Neuronal stem cell (in vitro differentiated cells): ENCODE results near the gene POU4F2.
A peak's percentile ranks its signal among the peaks of the same experiment; 100 is the strongest.

ENCODE experiments used
- DNase-seq: peaks from one replicate; pipeline ENCODE4 v3.0.0-alpha.2; 2013; ENCODE audit warnings: low spot score
- H2AFZ ChIP-seq: one replicate; pipeline ENCODE4 v1.6.1; 2013; ENCODE audit warnings: mild to moderate bottlenecking, low read length, inconsistent platforms
- H2AK5ac ChIP-seq: 2 replicates; pipeline ENCODE4 v1.6.1; 2013; ENCODE audit warnings: low read depth, mild to moderate bottlenecking, inconsistent platforms, low read length, moderate library complexity, mixed read lengths
- H2BK120ac ChIP-seq: 2 replicates; pipeline ENCODE4 v1.6.1; 2013; ENCODE audit warnings: low read depth, mild to moderate bottlenecking, inconsistent platforms, low read length, moderate library complexity, mixed read lengths
- H2BK12ac ChIP-seq: one replicate; pipeline ENCODE4 v1.6.1; 2013; ENCODE audit warnings: low read length, inconsistent platforms
- H2BK15ac ChIP-seq: 2 replicates; pipeline ENCODE4 v1.6.1; 2013; ENCODE audit warnings: mild to moderate bottlenecking, low read length, inconsistent platforms, mixed read lengths
- H2BK5ac ChIP-seq: one replicate; pipeline ENCODE4 v1.6.1; 2013; ENCODE audit warnings: inconsistent platforms, mild to moderate bottlenecking, low read length, moderate library complexity
- H3K14ac ChIP-seq: one replicate; pipeline ENCODE4 v1.6.1; 2013; ENCODE audit warnings: low read length, inconsistent platforms
- H3K18ac ChIP-seq: 2 replicates; pipeline ENCODE4 v1.6.1; 2013; ENCODE audit warnings: low read length, inconsistent platforms
- H3K23ac ChIP-seq: 2 replicates; pipeline ENCODE4 v1.6.1; 2013; ENCODE audit warnings: low read depth, mild to moderate bottlenecking, mixed read lengths, low read length, inconsistent platforms; ENCODE audit not compliant: poor library complexity
- H3K27ac ChIP-seq: replicated peaks from 3 replicates; pipeline ENCODE4 v1.5.1; 2013; ENCODE audit warnings: low read length, inconsistent platforms
- H3K27me3 ChIP-seq, 3 experiments: 2 replicates each; pipeline ENCODE4 v1.6.1; 2013; ENCODE audit warnings: low read length in 3 of 3, mild to moderate bottlenecking in 2 of 3, inconsistent platforms in 1 of 3, low read depth in 1 of 3, mixed read lengths in 1 of 3, moderate library complexity in 1 of 3; ENCODE audit not compliant: control insufficient read depth in 3 of 3, insufficient read depth in 3 of 3
- H3K36me3 ChIP-seq, 2 donors: replicated peaks in 1 of 2; 2 replicates each; pipeline ENCODE4 v1.6.1; 2013; ENCODE audit warnings: low read length in 2 of 2; ENCODE audit not compliant: control insufficient read depth in 2 of 2, insufficient read depth in 2 of 2
- H3K4ac ChIP-seq: 2 replicates; pipeline ENCODE4 v1.6.1; 2013; ENCODE audit warnings: inconsistent platforms, mild to moderate bottlenecking, low read length, moderate library complexity
- H3K4me1 ChIP-seq, 2 donors: 1 replicate in 1 of 2; 2 replicates in 1 of 2; pipeline ENCODE4 v1.6.1; 2013; ENCODE audit warnings: low read length in 2 of 2, low read depth in 1 of 2; ENCODE audit not compliant: control insufficient read depth in 2 of 2, insufficient read depth in 1 of 2
- H3K4me2 ChIP-seq: one replicate; pipeline ENCODE4 v1.6.1; 2013; ENCODE audit warnings: mild to moderate bottlenecking, low read length, inconsistent platforms; ENCODE audit not compliant: insufficient read depth, poor library complexity, severe bottlenecking
- H3K4me3 ChIP-seq, 2 donors: 2 replicates each; pipeline ENCODE4 v1.5.1; 2013; ENCODE audit warnings: low read length in 2 of 2, mild to moderate bottlenecking in 2 of 2, inconsistent platforms in 1 of 2, moderate library complexity in 1 of 2
- H3K79me1 ChIP-seq: one replicate; pipeline ENCODE4 v1.6.1; 2013; ENCODE audit warnings: low read depth, mild to moderate bottlenecking, inconsistent platforms, low read length, moderate library complexity
- H3K9ac ChIP-seq: one replicate; pipeline ENCODE4 v1.6.1; 2013; ENCODE audit warnings: mild to moderate bottlenecking, low read depth, low read length, inconsistent platforms; ENCODE audit not compliant: poor library complexity
- H3K9me3 ChIP-seq, 2 donors: replicated peaks in 1 of 2; 2 replicates each; pipeline versions ENCODE3 to v1.6.1; 2013; ENCODE audit warnings: low read length in 2 of 2, mild to moderate bottlenecking in 2 of 2, inconsistent platforms in 1 of 2, low read depth in 1 of 2, mixed read lengths in 1 of 2, moderate library complexity in 1 of 2; ENCODE audit not compliant: control insufficient read depth in 2 of 2, insufficient read depth in 1 of 2
- H4K8ac ChIP-seq: one replicate; pipeline ENCODE4 v1.6.1; 2013; ENCODE audit warnings: low read depth, mild to moderate bottlenecking, inconsistent platforms, low read length, moderate library complexity
- H4K91ac ChIP-seq: one replicate; pipeline ENCODE4 v1.6.1; 2013; ENCODE audit warnings: low read length, low read depth, mild to moderate bottlenecking, inconsistent platforms; ENCODE audit not compliant: poor library complexity
- WGBS, 2 donors: extraction: QIAGEN DNeasy Blood & Tissue Kit; methylation state at CpG; one replicate each; pipeline ENCODE4 v1.1.7; 2013; ENCODE audit warnings: missing lambda C conversion rate in 2 of 2, mixed read lengths in 1 of 2; ENCODE audit not compliant: insufficient read length in 2 of 2, insufficient replicate concordance in 1 of 2; ENCODE audit errors: extremely low coverage in 2 of 2; 5-methylcytosine and 5-hydroxymethylcytosine counted together

POU4F2 gene

DNA sequence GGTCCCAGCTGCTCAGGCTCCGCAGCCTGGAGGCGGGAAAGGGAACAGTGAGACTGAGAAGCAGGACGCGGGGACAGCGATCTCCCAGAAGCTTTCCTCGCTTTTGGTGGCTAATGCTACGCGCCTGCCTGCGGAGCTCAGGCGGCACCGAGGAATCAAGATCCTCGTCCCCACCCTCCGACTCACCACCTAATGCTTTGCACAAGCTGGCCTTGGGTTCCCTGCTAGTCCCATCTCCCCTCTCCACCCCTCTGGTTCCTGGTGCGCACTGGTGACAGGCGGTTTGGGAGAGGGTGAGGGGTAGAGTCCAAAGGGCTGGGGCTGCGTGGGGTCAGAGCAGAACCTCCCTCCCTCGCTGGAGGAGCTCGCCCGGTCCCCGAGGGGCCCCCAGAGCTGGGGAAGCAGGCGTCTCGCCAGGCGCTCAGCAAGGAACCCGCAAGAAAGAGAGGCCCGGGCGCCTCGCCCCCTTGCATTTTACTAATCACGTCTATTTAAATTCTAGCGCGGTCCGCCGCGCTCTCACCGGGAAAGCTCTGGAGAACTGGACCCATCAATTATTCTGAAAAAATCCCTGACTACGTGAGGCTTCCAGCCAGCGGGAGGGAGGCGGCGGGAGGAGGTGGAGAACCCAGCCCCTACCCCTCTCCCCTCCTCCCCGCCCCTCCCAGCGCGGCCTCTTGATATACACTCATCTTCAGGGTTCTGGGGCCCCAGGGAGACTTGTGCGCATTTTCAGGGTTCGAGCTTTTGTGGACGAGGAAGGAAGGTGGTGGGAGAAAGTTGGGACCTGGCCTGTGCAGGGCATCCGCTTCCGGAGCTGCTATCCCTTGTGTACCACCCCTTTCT lies 9.1 kb downstream of the POU4F2 start:
- Histone ChIP-seq H2BK120ac (no peak overlapping the region), H3K14ac (no peak overlapping the region), H3K4ac (no peak overlapping the region), H3K4me2 (no peak overlapping the region), H2BK15ac (no peak overlapping the region), H3K36me3 (no peaks in the 10 kb centered on the region), H4K91ac (no peak overlapping the region), H3K27ac (no peak overlapping the region), H2AFZ (peak overlapping the region; percentile 30), H3K18ac (peak overlapping the region; percentile 65), H3K79me1 (no peaks in the 10 kb centered on the region), H3K4me1 (peaks cover 0 to 5% of the 10 kb centered on the region in 2 donors), H2BK5ac (no peak overlapping the region), H3K4me3 (no peak overlapping the region), H3K23ac (no peak overlapping the region), H3K9me3 (no peaks in the 10 kb centered on the region), H3K27me3 (peaks cover 23 to 98% (median 75%) of the 10 kb centered on the region in 3 experiments), H2AK5ac (no peak overlapping the region), H4K8ac (no peak overlapping the region), H3K9ac (no peak overlapping the region), H2BK12ac (no peak overlapping the region)
- no CpG with 5 or more reads among the region's 46 CpGs for WGBS, 2 donors
- no peak for DNase-seq

DNA sequence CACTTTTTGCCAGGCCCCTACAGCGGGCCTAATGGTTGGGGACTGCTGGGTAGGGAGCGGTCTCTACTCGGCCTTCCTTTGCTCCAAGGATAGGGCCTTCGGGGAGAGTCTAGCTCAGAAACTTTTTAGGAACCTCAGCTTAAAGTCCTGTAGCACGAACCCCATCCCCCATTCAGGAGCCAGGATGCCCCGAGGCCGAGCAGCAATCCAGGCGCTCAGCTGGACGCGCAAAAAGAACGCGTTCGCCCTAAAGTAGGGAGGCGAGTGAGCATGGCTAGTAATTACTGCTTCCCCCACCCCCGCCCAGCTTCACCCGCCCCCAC lies 9.7 kb downstream of the POU4F2 start:
- Histone ChIP-seq H3K9me3 (no peaks in the 10 kb centered on the region), H2AFZ (peak overlapping the region; percentile 30), H3K4me1 (peaks cover 0 to 5% of the 10 kb centered on the region in 2 donors), H2BK5ac (no peak overlapping the region), H2BK120ac (no peak overlapping the region), H3K4ac (no peak overlapping the region), H4K91ac (no peak overlapping the region), H3K27ac (no peak overlapping the region), H3K27me3 (peaks cover 25 to 98% (median 77%) of the 10 kb centered on the region in 3 experiments), H3K36me3 (no peaks in the 10 kb centered on the region), H2AK5ac (no peak overlapping the region), H4K8ac (no peak overlapping the region), H2BK15ac (no peak overlapping the region), H3K9ac (no peak overlapping the region), H3K4me3 (no peak overlapping the region), H3K18ac (no peak overlapping the region), H3K14ac (no peak overlapping the region), H3K4me2 (no peak overlapping the region), H3K23ac (no peak overlapping the region), H3K79me1 (no peaks in the 10 kb centered on the region), H2BK12ac (no peak overlapping the region)
- no peak for DNase-seq
- WGBS, 2 donors, result no CpG with 5 or more reads among the region's 16 CpGs

DNA sequence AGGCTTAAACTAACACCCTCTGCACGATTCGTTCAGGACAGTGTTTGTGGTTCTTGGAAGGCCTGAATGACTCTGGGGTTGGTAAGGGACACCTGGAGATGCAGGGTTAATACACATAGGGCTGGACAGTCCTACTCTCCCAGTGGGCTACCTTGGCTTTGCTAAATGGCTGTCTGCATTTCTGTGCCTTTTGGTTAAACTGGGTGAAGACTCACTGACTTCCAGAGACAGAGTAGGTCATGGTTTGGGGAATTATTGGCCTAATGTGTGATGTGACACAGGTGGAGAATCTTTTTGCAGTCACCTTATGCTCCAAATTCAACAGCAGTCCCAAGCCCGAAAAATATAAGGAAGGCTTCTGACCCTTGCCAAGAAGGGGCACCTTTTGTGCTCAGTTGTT lies 10.5 kb downstream of the POU4F2 start:
- Histone ChIP-seq H2BK120ac (no peak overlapping the region), H3K27ac (no peak overlapping the region), H3K27me3 (peaks cover 25 to 100% (median 84%) of the 10 kb centered on the region in 3 experiments), H3K36me3 (no peaks in the 10 kb centered on the region), H3K9me3 (no peaks in the 10 kb centered on the region), H3K4me1 (peaks cover 0 to 5% of the 10 kb centered on the region in 2 donors), H3K9ac (no peak overlapping the region), H3K4ac (no peak overlapping the region), H4K91ac (no peak overlapping the region), H2AK5ac (no peak overlapping the region), H2BK5ac (no peak overlapping the region), H3K23ac (no peak overlapping the region), H2BK12ac (no peak overlapping the region), H3K14ac (no peak overlapping the region), H2AFZ (no peak overlapping the region), H3K18ac (no peak overlapping the region), H2BK15ac (no peak overlapping the region), H4K8ac (no peak overlapping the region), H3K4me3 (no peak overlapping the region), H3K4me2 (no peak overlapping the region), H3K79me1 (no peaks in the 10 kb centered on the region)
- no peak for DNase-seq
- no CpG with 5 or more reads among the region's 3 CpGs for WGBS, 2 donors

DNA sequence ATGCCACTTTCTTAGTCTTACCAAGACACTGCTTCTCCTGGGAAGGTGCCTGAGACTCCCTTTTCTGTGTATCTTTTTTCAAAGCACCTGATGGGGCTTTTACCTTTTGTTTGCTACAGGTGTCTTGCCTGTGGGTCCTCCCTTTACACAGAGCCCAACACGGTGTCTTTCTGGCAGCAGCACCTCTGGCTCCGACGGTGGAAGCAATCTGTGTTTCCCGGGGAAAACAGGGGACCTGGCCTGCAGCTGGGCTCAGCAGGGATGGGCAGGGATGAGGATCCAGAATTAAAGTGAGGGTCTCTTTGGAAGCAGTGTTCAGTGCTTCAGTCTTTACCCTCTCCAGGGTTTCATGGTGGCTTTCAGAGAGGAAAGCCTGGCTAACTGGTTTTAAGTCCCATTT lies 11.3 kb downstream of the POU4F2 start:
- DNase-seq, result no peak
- Histone ChIP-seq H3K9ac (no peak overlapping the region), H3K9me3 (no peaks in the 10 kb centered on the region), H3K79me1 (no peaks in the 10 kb centered on the region), H2BK5ac (no peak overlapping the region), H2AFZ (no peak overlapping the region), H4K8ac (no peak overlapping the region), H3K27ac (no peak overlapping the region), H2BK120ac (no peak overlapping the region), H3K4me1 (peaks cover 0 to 5% of the 10 kb centered on the region in 2 donors), H3K14ac (no peak overlapping the region), H2AK5ac (no peak overlapping the region), H4K91ac (no peak overlapping the region), H2BK15ac (no peak overlapping the region), H3K4me3 (no peak overlapping the region), H3K4me2 (no peak overlapping the region), H3K23ac (no peak overlapping the region), H3K18ac (no peak overlapping the region), H3K27me3 (peaks cover 25 to 99% (median 90%) of the 10 kb centered on the region in 3 experiments), H3K4ac (no peak overlapping the region), H3K36me3 (no peaks in the 10 kb centered on the region), H2BK12ac (no peak overlapping the region)
- WGBS, 2 donors, result no CpG with 5 or more reads among the region's 4 CpGs
